CD4-positive, alpha-beta memory T cell (primary cell): Measurements from ENCODE around the gene DAPP1. TPM values are rescaled to one million over a fixed set of nuclear protein-coding genes. Genes with fewer than 3 reads are reported as not detected.

Experiments used
- CTCF ChIA-PET: fragments of 350-600 bp; sonication (Branson Sonifier 250); formaldehyde crosslinking; loops from one replicate; lab custom pipeline; 2021; ENCODE audit warnings: inconsistent platforms; ENCODE audit not compliant: partially characterized antibody; lab: Charles Lee
- POLR2A ChIA-PET: fragments of 350-600 bp; sonication (Branson Sonifier 250); formaldehyde crosslinking; loops from one replicate; lab custom pipeline; 2021; ENCODE audit not compliant: partially characterized antibody; lab: Charles Lee
- DNase-seq, 5 donors: peaks; one replicate each; pipeline versions ENCODE4 v3.0.0 to v3.0.0-alpha.2; 2020 to 2022; ENCODE audit warnings: mixed read lengths in 1 of 5
- H3K27ac ChIP-seq: one replicate; pipeline ENCODE4 v1.7.0; 2013; ENCODE audit warnings: low read depth, low read length
- H3K27me3 ChIP-seq: 2 replicates; pipeline ENCODE4 v1.7.0; 2013; ENCODE audit warnings: mild to moderate bottlenecking, low read length, moderate library complexity; ENCODE audit not compliant: insufficient read depth
- H3K36me3 ChIP-seq: 2 replicates; pipeline ENCODE4 v1.7.0; 2013; ENCODE audit warnings: mild to moderate bottlenecking, low read length, moderate library complexity; ENCODE audit not compliant: insufficient read depth
- H3K4me1 ChIP-seq: 2 replicates; pipeline ENCODE4 v1.7.0; 2013; ENCODE audit warnings: mild to moderate bottlenecking, low read length, moderate library complexity; ENCODE audit not compliant: insufficient read depth
- H3K4me3 ChIP-seq, 2 donors: one replicate each; pipeline ENCODE4 v1.7.0; 2013; ENCODE audit warnings: low read length in 2 of 2, mild to moderate bottlenecking in 1 of 2
- H3K9me3 ChIP-seq, 2 donors: one replicate each; pipeline ENCODE4 v1.7.0; 2013; ENCODE audit warnings: low read length in 2 of 2, control low read depth in 1 of 2; ENCODE audit not compliant: control insufficient read depth in 1 of 2
- H3K27ac Mint-ChIP-seq, 7 donors: one replicate each; pipeline ENCODE4 v1.8.0; 2020 to 2021; ENCODE audit warnings: mixed read lengths in 7 of 7, mild to moderate bottlenecking in 6 of 7, inconsistent platforms in 3 of 7, moderate library complexity in 3 of 7
- H3K27me3 Mint-ChIP-seq, 2 donors: one replicate each; pipeline ENCODE4 v1.8.0; 2020 to 2021; ENCODE audit warnings: mixed read lengths in 2 of 2
- H3K36me3 Mint-ChIP-seq, 2 donors: one replicate each; pipeline ENCODE4 v1.8.0; 2020 to 2021; ENCODE audit warnings: mixed read lengths in 2 of 2, inconsistent platforms in 1 of 2, mild to moderate bottlenecking in 1 of 2
- H3K4me1 Mint-ChIP-seq, 4 donors: one replicate each; pipeline ENCODE4 v1.8.0; 2020 to 2021; ENCODE audit warnings: mixed read lengths in 4 of 4, mild to moderate bottlenecking in 1 of 4
- H3K4me3 Mint-ChIP-seq, 8 donors: one replicate each; pipeline ENCODE4 v1.8.0; 2020 to 2021; ENCODE audit warnings: mixed read lengths in 8 of 8, mild to moderate bottlenecking in 7 of 8, moderate library complexity in 6 of 8, inconsistent platforms in 3 of 8
- H3K9me3 Mint-ChIP-seq, 8 donors: one replicate each; pipeline ENCODE4 v1.8.0; 2020 to 2021; ENCODE audit warnings: mixed read lengths in 8 of 8, mild to moderate bottlenecking in 5 of 8, inconsistent platforms in 3 of 8, moderate library complexity in 1 of 8
- intact Hi-C: fragments of 100-400 bp; cut with micrococcal nuclease; formaldehyde crosslinking; loops from one replicate; pipeline ENCODE4 v1.15.1; 2023
- polyA plus RNA-seq, 2 donors: library from polyadenylated mRNA; unstranded; fragments of 300-500 nt; fragmentation: Illumina TruSeq; gene quantifications; one replicate each; pipeline ENCODE4 v1.2.3, GENCODE V29; 2021
- total RNA-seq, 2 experiments: library from RNA; stranded (reverse); gene quantifications; one replicate each; pipeline ENCODE4 v1.2.3, GENCODE V29; 2021

Gene DAPP1
- total and polyA plus RNA-seq, 4 experiments from 2014 or later: 16.8 to 27.7 (median 22.1) TPM

DNA sequence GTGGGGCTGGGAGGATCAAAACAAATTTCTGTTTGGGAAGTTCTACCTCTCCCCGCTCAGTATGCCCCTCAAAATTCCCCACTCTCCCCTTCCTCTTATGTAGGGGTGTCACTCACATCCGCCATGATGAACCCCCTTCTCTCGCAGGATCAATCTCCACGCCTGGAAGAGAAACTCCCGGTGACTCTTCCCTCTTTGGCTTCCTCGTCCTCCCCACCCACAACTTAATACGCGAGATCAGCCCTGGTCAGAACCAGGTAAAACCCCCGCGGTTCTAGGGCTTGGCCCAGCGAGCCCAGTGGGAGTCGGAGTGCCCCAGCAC lies 77.2 kb downstream of the DAPP1 start:
- CTCF ChIA-PET: interaction anchor here (0.8 to 1.8 kb wide), 5 partner anchors 53 to 330 kb away, joined by 4 to 16 read pairs (median 5); partner anchors contain the start of genes DNAJB14 and TRMT10A
- no peak for DNase-seq
- Histone ChIP-seq H3K27ac (peak overlapping the region; percentile 87), H3K36me3 (no peaks in the 10 kb centered on the region), H3K4me3 (peak overlapping the region; percentile 76 to 97), H3K4me1 (peaks cover 34% of the 10 kb centered on the region), H3K9me3 (no peaks in the 10 kb centered on the region), H3K27me3 (no peaks in the 10 kb centered on the region)
- no peaks in the 10 kb centered on the region for H3K27me3 Mint-ChIP-seq
- POLR2A ChIA-PET: interaction anchor here (0.6 to 5.0 kb wide), 13 partner anchors 18 to 1443 kb away, joined by 3 to 118 read pairs (median 4); partner anchors contain the start of genes DAPP1, DNAJB14, H2AZ1 and TRMT10A
- intact Hi-C loops: loop anchor here (1.0 to 10.0 kb wide), 7 partner anchors 46 to 964 kb away; partner anchors contain the start of genes DAPP1, EIF4E and METAP1
- H3K36me3 Mint-ChIP-seq: peaks cover 10 to 22% of the 10 kb centered on the region in 2 donors
- H3K4me3 Mint-ChIP-seq: peak overlapping the region; percentile 97 to 100 (median 98)
- peaks cover 30 to 51% (median 40%) of the 10 kb centered on the region in 4 donors for H3K4me1 Mint-ChIP-seq
- no peaks in the 10 kb centered on the region for H3K9me3 Mint-ChIP-seq
- peak overlapping the region; percentile 97 to 99 (median 99) for H3K27ac Mint-ChIP-seq

DNA sequence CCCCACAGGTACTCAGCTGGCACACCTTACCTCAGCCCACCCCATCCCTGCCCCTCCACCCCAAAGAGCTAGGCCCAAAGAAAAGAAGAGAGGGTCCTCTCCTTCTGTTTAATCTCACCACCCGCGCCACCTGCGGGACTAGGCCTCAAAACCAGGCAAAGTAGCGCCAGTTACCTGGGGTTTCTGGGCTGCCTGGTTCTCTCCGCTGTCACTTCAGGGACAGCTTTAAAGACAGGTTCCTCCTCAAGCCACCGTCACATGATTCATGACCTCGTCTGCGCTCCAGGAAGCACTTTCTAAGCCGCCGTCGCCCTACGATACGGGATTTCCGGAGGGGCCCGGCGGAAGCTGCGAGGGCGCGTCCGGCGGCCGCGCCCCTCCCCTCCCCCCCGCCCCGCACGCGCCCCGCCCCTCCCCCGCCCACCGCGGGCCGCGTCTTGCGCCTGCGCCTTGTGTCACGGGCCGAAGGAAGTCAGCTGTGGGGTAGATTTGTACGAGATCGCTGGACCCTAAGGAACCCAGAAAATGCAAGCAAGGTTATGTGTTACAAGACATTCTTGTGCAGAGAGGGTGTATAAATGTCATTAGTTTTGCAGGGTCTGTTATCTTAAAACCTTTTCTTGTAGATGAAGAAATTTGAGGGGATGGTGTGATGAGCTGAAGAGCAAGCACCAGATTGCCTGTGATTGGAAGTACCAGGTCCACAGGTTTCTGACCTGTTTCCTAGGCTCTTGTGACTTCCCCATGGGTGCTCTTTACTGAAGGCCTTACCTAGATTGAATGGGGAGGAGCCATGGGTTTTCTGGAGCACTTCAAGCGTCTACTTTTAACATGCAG lies 77.8 kb downstream of the DAPP1 start, which contains the start of gene LAMTOR3:
Gene LAMTOR3 (minus strand): TSS at position 267 of the 837 bp plus-strand sequence. CDS start 464 bp downstream, outside the sequence.
- H3K4me1 ChIP-seq: peaks cover 34% of the 10 kb centered on the region
- ChIA-PET POLR2A (interaction anchor here (0.6 to 5.0 kb wide), 17 partner anchors 9 to 1443 kb away, joined by 3 to 118 read pairs (median 4); partner anchors contain the start of genes DAPP1, DNAJB14, H2AZ1 and METAP1), CTCF (interaction anchor here (0.8 to 1.8 kb wide), 6 partner anchors 52 to 331 kb away, joined by 3 to 16 read pairs (median 4); partner anchors contain the start of genes DNAJB14, H2AZ1 and TRMT10A)
- peaks cover 7 to 21% of the 10 kb centered on the region in 2 donors for H3K36me3 Mint-ChIP-seq
- peak within 1 kb of the TSS; percentile 97 to 99 (median 99) for H3K27ac Mint-ChIP-seq
- no peaks in the 10 kb centered on the region for H3K36me3 ChIP-seq
- peak; percentile 88 to 94 (median 92) for DNase-seq
- H3K9me3 Mint-ChIP-seq: no peaks in the 10 kb centered on the region
- peak within 1 kb of the TSS; percentile 87 for H3K27ac ChIP-seq
- H3K4me3 ChIP-seq: peak within 1 kb of the TSS; percentile 76 to 97
- peak within 1 kb of the TSS; percentile 97 to 100 (median 98) for H3K4me3 Mint-ChIP-seq
- intact Hi-C loops: loop anchor here (1.0 to 10.0 kb wide), 7 partner anchors 47 to 965 kb away; partner anchors contain the start of genes DAPP1, EIF4E and METAP1
- peaks cover 27 to 47% (median 38%) of the 10 kb centered on the region in 4 donors for H3K4me1 Mint-ChIP-seq
- no peaks in the 10 kb centered on the region for H3K9me3 ChIP-seq
- H3K27me3 ChIP-seq: no peaks in the 10 kb centered on the region
- no peaks in the 10 kb centered on the region for H3K27me3 Mint-ChIP-seq

DNA sequence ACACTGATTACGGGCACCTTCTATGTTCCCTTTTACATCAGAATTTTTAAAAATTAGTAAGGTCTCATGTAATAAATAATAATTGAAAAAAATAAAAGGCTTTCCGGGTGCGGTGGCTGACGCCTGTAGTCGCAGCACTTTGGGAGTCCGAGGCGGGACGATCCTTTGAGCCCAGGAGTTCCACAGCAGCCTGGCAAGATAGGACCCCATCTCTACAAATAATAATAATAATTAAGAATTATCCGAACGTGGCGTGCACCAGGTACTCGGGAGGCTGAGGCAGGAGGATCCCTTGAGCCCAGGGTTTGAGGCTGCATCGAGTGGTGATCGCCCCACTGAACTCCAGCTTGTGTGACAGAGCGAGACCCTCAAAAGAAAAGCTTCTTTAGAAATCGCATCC lies 78.4 kb downstream of the DAPP1 start:
- Histone ChIP-seq H3K36me3 (no peaks in the 10 kb centered on the region), H3K4me3 (no peak overlapping the region), H3K9me3 (no peaks in the 10 kb centered on the region), H3K27ac (peak overlapping the region; percentile 87), H3K4me1 (peaks cover 34% of the 10 kb centered on the region), H3K27me3 (no peaks in the 10 kb centered on the region)
- peaks cover 4 to 22% of the 10 kb centered on the region in 2 donors for H3K36me3 Mint-ChIP-seq
- H3K9me3 Mint-ChIP-seq: no peaks in the 10 kb centered on the region
- ChIA-PET POLR2A (interaction anchor here (0.7 to 5.0 kb wide), 13 partner anchors 8 to 900 kb away, joined by 3 to 118 read pairs (median 4); partner anchors contain the start of genes DAPP1, DNAJB14, H2AZ1 and METAP1), CTCF (interaction anchor here (0.9 to 1.8 kb wide), 5 partner anchors 51 to 332 kb away, joined by 3 to 16 read pairs (median 5); partner anchors contain the start of genes DNAJB14, H2AZ1 and TRMT10A)
- peak overlapping the region in 7 of 8 donors; percentile 79 to 99 (median 87) for H3K4me3 Mint-ChIP-seq
- peak in 1 of 5 donors; percentile 30 for DNase-seq
- no peaks in the 10 kb centered on the region for H3K27me3 Mint-ChIP-seq
- H3K27ac Mint-ChIP-seq: peak overlapping the region; percentile 68 to 99 (median 95)
- peaks cover 25 to 45% (median 35%) of the 10 kb centered on the region in 4 donors for H3K4me1 Mint-ChIP-seq
- intact Hi-C loops: loop anchor here (1.0 to 10.0 kb wide), 7 partner anchors 48 to 966 kb away; partner anchors contain the start of genes DAPP1, EIF4E and METAP1

DNA sequence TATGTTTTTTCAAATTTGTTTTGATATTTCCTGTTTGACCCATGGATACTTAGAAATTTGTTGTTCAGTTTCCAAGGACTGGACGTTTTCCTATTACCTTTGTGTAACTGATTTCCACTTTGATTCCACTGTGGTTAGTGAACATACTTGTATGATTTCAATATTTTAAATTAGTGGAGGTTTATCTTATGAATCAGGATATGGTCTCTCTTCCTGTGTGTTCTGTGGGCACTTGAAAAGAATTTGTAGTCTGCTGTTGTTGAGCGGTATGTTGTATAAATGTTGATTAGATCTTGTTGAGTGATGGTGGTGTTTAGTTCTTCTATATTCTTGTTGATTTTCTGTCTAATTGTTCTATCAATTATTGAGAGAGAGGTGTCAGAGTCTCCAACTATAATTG lies 98.8 kb downstream of the DAPP1 start:
- Mint-ChIP-seq H3K4me1 (peaks cover 13 to 25% (median 15%) of the 10 kb centered on the region in 4 donors), H3K27ac (peak overlapping the region in 4 of 7 donors; percentile 37 to 75 (median 64)), H3K27me3 (no peaks in the 10 kb centered on the region), H3K9me3 (peaks cover 0 to 12% (median 7%) of the 10 kb centered on the region in 8 donors), H3K36me3 (peaks cover 57 to 58% of the 10 kb centered on the region in 2 donors), H3K4me3 (peak overlapping the region in 1 of 8 donors; percentile 0)
- ChIA-PET POLR2A (no interaction called here), CTCF (interaction anchor here (2.3 kb wide), 1 partner anchor 26 kb away, joined by 9 read pairs; no protein-coding TSS in a partner anchor)
- Histone ChIP-seq H3K27ac (no peak overlapping the region), H3K9me3 (no peaks in the 10 kb centered on the region), H3K4me3 (no peak overlapping the region), H3K36me3 (peaks cover 9% of the 10 kb centered on the region), H3K4me1 (peaks cover 9% of the 10 kb centered on the region), H3K27me3 (no peaks in the 10 kb centered on the region)
- intact Hi-C loops: no loop called here
- DNase-seq: peak in 2 of 5 donors; percentile 7 to 19

DNA sequence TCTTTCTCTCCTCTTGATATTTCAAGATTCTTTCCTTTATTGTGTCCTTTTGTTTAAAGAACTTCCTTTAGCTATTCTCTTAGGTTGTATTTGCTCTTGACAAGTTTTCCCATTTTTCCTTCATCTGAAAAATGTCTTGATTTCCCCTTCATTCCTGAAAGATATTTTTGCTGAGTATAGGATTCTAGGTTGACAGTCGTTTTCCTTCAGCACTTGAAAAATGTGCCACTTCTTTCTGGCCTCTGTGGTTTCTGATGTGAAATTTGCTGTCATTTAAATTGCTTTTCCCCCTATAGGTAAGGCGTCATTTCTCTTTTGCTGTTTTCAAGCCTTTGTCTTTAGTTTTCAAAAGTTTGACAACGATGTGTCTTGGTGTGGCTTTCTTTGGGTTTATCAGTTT lies 100.9 kb downstream of the DAPP1 start:
- Mint-ChIP-seq H3K4me1 (peaks cover 15 to 28% (median 20%) of the 10 kb centered on the region in 4 donors), H3K4me3 (no peak overlapping the region), H3K36me3 (peaks cover 61 to 64% of the 10 kb centered on the region in 2 donors), H3K9me3 (peaks cover 0 to 12% (median 7%) of the 10 kb centered on the region in 8 donors), H3K27ac (peak overlapping the region in 1 of 7 donors; percentile 18), H3K27me3 (no peaks in the 10 kb centered on the region)
- H3K4me3 ChIP-seq: no peak overlapping the region
- H3K9me3 ChIP-seq: no peaks in the 10 kb centered on the region
- CTCF ChIA-PET: interaction anchor here (1.2 to 2.3 kb wide), 2 partner anchors 24 to 110 kb away, joined by 3 to 9 read pairs; no protein-coding TSS in a partner anchor
- intact Hi-C loops: no loop called here
- H3K4me1 ChIP-seq: peaks cover 24% of the 10 kb centered on the region
- DNase-seq: no peak
- peaks cover 9% of the 10 kb centered on the region for H3K36me3 ChIP-seq
- H3K27ac ChIP-seq: no peak overlapping the region
- H3K27me3 ChIP-seq: no peaks in the 10 kb centered on the region
- POLR2A ChIA-PET: no interaction called here

DNA sequence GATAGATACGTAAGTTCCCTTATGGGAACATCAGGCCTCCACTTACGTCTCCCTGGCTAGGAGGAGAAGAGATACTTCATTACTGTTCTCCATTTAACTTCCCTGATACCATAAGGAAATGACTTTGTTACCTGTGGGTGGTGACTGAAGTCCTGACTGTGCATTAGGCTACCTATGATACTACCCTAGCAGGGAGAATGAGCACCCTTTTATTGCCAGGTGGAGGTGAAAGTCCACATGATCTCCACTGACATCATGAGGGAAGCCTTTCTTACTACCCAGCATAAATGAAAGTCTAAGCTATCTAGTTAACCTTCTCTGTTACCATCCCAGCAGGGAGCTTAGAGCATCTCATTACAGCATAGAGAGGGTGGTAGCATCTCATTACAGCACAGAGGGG lies 102.0 kb downstream of the DAPP1 start:
- ChIA-PET CTCF (no interaction called here), POLR2A (interaction anchor here (0.8 to 1.7 kb wide), 3 partner anchors 27 to 30 kb away, joined by 3 to 4 read pairs (median 4); partner anchors contain the start of gene DNAJB14)
- H3K4me3 ChIP-seq: no peak overlapping the region
- peaks cover 27% of the 10 kb centered on the region for H3K4me1 ChIP-seq
- peaks cover 8% of the 10 kb centered on the region for H3K36me3 ChIP-seq
- H3K4me1 Mint-ChIP-seq: peaks cover 15 to 26% (median 17%) of the 10 kb centered on the region in 4 donors
- no peaks in the 10 kb centered on the region for H3K9me3 ChIP-seq
- no peak for DNase-seq
- no peak overlapping the region for H3K4me3 Mint-ChIP-seq
- H3K27ac Mint-ChIP-seq: peak overlapping the region in 1 of 7 donors; percentile 77
- H3K27me3 ChIP-seq: no peaks in the 10 kb centered on the region
- no peaks in the 10 kb centered on the region for H3K27me3 Mint-ChIP-seq
- peaks cover 0 to 12% (median 7%) of the 10 kb centered on the region in 8 donors for H3K9me3 Mint-ChIP-seq
- intact Hi-C loops: no loop called here
- no peak overlapping the region for H3K27ac ChIP-seq
- peaks cover 57 to 68% of the 10 kb centered on the region in 2 donors for H3K36me3 Mint-ChIP-seq
